GM21526 (cell line): ENCODE data around the gene HTT.
"Not testable (repeated sequence)": the region's sequence is repeated elsewhere in the genome, so short reads cannot be mapped to it uniquely, and the experiment has no call there.

Source experiments
- ATAC-seq: cut with Tn5 transposase; IDR thresholded peaks from one replicate; pipeline ENCODE4 v1.9.1; 2021; ENCODE audit warnings: moderate library complexity; ENCODE audit not compliant: unreplicated experiment, low FRiP score

HTT gene

DNA sequence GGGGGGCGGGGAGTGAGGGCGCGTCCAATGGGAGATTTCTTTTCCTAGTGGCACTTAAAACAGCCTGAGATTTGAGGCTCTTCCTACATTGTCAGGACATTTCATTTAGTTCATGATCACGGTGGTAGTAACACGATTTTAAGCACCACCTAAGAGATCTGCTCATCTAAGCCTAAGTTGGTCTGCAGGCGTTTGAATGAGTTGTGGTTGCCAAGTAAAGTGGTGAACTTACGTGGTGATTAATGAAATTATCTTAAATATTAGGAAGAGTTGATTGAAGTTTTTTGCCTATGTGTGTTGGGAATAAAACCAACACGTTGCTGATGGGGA lies 1.1 kb downstream of the HTT start:
- no peak for ATAC-seq

DNA sequence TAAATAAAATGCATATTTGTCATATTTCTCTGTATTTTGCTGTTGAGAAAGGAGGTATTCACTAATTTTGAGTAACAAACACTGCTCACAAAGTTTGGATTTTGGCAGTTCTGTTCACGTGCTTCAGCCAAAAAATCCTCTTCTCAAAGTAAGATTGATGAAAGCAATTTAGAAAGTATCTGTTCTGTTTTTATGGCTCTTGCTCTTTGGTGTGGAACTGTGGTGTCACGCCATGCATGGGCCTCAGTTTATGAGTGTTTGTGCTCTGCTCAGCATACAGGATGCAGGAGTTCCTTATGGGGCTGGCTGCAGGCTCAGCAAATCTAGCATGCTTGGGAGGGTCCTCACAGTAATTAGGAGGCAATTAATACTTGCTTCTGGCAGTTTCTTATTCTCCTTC lies 3.3 kb downstream of the HTT start:
- ATAC-seq = peak; percentile 32

DNA sequence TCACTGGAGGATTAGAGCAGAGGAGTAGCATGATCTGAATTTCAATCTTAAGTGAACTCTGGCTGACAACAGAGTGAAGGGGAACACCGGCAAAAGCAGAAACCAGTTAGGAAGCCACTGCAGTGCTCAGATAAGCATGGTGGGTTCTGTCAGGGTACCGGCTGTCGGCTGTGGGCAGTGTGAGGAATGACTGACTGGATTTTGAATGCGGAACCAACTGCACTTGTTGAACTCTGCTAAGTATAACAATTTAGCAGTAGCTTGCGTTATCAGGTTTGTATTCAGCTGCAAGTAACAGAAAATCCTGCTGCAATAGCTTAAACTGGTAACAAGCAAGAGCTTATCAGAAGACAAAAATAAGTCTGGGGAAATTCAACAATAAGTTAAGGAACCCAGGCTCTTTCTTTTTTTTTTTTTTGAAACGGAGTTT lies 5.2 kb downstream of the HTT start:
- ATAC-seq = no peak

DNA sequence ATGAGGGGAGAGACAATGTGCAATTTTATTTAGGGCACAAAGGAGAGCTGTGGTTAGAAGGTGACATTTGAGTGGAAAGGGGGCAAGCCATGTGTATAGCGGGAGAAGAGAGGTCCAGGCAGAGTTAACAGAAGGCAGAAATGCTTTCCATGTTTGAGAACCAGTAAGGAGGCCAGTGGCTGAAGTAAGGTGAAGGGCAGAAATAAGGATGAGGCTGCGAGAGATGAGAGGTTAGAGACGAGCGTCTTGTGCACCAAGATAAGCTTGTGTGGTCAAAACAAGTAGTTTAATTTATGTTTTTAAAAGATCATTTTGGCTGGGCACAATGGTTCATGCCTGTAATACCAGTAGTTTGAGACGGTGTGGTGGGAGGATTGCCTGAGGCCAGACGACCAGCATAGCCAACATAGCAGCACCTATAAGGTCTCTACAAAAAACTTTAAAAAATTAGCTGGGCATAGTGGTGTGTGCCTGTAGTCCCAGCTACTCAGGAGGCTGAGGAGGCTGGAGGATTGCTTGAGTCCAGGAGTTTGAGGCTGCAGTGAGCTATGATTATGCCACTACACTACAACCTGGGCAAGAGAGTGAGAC lies 8.5 kb downstream of the HTT start:
- ATAC-seq = no peak

DNA sequence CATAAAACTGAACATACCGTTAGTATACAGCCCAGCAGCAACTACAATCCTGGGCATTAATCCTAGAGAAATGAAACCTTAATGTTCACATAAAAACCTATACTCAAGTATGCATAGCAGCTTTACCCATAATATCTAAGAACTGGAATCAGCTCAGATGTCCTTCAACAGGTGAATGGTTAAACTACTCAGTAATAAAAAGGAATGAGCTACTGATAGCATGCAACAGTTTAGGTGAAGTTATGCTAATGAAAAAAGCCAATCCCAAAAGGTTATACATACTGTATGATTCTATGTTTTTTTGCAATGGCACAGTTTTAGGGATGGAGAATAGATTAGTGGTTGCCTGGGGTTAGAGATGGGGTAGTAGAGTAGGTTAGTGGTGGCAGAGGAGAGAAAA lies 9.3 kb downstream of the HTT start:
- no peak for ATAC-seq

DNA sequence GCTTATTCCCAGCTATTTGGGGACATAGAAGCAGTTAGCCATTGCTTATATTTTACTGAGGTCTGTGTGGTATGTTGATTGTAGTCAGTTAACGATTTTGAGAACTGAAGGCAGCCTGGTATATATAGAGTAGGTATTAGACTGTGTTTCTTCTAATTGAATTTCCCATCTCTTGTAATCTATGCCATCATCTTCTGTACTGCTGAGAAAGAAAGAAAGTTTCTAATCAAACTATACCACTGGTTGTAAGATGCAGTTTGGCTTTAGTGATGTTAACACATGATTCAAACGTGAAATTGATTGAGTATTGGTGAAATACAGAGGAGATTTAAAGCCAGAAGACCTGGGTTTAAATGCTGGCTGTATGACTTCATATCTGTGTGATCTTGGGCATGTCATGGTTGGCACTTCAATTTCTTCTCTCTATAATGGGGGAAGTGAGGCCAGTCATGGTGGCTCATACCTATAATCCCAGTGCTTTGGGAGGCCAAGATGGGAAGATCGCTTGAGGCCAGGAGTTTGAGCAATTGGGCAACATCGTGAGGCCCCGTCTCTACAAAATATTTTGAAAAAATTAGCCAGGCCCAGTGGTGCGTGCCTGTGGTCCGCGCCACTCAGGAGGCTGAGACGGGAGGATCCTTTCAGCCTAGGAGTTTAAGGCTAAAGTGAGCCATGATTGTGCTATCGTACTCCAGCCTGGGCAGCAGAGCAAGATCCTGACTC lies 11.6 kb downstream of the HTT start:
- no peak for ATAC-seq

DNA sequence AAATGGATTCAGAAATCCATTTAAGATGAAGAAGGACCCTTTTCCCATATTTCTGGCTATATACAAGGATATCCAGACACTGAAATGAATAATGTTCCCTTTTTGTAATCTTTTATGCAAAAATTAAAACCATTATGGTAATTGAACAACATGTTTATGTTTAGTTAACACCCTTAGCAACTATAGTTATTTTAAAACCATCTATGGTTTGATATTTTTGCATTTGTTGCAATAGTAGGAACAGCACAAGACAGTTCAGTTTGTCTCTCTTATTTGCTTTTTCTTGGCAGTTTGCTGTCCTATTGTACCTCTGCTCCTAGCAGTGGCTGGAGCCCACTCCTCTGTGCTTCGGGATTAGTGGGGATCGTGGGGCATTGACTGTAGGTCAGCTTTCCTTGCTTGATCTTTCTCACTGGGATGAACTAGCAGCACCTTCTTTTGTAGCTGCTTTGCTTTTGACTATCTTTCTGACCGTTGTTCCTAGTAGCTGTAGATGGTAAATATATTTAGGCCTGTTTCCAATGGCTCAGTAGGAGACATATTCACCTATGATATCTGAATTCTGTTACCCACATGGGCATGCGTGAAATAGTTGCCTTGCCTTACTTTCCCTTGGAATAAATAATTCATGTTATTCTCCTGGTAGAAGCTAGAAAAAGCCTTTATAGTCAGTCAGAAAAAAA lies 12.8 kb downstream of the HTT start:
- ATAC-seq = no peak

DNA sequence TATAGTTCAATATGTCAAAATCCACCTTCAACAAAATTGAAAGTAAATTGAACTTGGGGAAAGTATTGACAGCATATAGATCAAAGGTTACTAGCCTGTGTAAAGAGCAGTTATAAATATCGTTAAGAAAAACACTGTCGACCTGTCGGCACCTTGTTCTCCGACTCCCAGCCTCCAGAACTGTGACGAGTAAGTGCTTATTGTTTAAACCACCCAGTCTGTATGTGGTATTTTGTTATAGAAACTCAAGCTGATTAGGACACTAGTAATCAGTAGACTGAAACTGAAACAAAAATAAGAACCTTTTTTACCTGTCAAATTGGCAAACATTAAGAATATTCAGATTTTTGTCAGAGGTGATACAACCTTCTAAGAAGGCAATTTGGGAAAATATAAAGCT lies 17.0 kb downstream of the HTT start:
- ATAC-seq = no peak

DNA sequence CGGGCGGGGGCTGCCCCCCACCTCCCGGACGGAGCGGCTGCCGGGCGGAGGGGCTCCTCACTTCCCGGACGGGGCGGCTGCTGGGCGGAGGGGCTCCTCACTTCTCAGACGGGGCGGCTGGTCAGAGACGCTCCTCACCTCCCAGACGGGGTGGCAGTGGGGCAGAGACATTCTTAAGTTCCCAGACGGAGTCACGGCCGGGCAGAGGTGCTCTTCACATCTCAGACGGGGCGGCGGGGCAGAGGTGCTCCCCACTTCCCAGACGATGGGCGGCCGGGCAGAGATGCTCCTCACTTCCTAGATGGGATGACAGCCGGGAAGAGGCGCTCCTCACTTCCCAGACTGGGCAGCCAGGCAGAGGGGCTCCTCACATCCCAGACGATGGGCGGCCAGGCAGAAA lies 20.2 kb downstream of the HTT start:
- ATAC-seq = not testable (repeated sequence)

DNA sequence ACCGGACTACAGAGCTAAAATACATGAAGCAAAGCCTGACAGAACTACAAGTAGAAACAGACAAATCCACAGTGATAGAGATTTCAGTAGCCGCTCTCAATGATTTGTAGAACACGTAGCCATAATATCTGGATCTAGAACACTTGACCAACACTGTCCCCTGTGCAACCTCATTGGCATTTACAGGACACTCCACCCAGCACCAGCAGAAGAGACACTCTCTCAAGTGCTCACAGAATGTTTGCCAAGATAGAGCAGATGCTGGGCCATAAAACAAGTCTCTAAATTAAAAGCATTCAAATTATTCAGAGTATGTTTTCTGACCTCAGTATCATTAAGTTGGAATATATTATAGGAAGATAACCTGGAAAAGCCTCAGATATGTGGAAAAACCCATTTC lies 21.7 kb downstream of the HTT start:
- ATAC-seq = no peak

DNA sequence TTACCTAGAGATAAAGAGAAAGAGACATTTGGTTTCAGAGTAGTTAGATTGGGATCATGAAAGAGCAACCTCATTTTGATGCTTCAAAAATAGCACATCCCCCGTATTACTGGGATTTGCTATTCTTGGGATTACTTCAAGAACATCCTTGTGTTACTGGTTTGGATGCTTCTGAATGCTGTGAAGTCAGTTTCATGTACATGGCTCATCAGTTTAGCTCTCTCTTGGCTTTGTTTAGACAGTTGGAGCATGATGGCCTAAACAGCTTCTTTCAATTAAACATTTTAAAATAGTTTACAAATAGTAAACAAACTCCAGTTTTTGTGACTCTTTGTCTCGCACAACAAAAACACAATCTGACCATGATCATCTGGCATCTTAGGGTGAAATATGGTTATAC lies 23.9 kb downstream of the HTT start:
- no peak for ATAC-seq

DNA sequence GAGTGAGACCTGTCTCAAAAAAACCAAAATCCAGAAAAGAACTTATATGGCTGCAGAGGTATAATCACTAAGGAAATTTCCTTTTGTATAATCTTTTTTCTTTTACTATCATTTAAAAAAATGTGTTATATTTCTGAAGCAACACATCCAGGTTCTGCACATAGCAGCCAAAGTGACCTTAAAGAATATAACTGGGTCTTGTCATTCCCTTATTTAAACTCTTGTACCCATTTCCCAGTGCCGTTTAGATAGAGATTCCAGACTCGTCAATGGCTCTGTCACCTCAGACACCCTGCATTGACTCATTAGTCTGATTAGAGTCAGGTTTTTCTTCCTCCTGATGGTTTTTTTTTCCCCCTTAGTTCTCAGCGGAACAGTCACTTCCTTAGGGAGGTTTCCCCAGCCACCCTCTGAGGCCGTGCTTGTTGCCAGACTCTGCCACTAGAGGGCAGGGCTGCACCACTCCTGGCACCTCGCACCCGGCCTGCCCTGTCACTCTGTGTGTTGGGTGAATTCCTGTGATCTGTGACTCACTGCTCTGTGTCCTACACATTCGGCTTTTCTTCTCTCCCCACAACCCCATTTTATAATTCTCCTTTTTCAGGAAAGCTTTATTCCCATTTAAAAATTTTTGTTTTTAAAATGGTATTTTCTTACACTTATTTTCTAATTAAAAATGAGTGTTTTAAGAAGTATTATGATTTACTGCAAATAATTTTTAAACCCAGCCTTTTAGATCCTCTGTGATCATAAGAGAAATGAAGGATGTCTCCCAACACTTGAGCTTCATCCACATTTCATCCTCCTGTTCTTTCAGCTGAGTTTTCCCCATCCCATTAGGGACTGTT lies 32.1 kb downstream of the HTT start:
- ATAC-seq = peak; percentile 86

DNA sequence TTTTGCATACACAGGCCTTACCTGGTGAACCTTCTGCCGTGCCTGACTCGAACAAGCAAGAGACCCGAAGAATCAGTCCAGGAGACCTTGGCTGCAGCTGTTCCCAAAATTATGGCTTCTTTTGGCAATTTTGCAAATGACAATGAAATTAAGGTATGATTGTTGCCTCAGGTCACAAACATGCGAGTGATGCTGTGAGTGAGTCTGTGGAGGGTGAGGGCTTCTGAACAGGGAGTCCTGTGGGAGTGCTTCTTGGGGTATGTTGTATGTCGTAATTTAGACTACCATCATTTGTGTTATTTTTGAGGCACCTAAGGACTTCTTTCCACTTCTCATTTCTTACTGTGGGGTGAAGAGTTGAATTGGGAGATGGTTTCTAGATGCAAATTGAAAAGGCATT lies 32.8 kb downstream of the HTT start:
- no peak for ATAC-seq

DNA sequence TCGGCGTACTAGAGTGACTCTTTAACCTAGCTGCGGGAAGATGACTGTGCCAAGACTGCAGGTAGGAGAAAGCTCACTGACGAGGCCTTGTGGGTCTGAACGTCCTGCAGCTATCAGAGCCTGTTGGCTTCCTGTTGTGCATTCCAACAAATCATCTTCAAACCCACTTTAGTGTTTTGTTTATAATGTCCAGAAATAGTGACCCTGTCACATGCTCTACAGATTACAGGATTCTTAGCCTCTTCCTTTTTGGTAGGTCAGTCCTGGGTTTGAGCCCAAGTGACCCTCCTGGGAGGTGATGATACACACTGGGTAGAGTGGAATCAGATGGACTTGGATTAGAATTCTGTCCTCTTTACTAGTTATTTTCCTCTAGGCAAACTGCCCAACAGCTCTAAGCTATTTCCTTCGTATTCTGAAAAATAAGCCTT lies 33.2 kb downstream of the HTT start:
- no peak for ATAC-seq

DNA sequence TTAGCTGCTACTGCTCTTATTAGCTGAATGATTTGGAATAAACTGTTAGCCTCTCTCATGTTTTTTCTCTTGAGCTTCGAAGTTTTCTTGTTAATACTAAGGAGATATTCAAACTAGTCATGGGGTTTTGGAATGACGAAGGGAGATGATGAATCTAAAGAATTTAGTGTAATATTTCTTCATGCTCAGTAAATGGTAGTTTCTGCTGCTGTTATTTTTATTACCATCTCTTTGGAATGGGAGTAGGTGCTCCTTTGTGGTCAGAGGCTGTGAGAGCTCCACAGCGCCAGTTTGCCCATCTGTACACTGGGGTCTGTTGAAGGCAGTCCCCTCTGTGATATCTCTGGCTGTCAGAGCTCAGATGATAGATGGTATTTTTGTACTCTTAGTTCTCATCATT lies 33.7 kb downstream of the HTT start:
- ATAC-seq = no peak

DNA sequence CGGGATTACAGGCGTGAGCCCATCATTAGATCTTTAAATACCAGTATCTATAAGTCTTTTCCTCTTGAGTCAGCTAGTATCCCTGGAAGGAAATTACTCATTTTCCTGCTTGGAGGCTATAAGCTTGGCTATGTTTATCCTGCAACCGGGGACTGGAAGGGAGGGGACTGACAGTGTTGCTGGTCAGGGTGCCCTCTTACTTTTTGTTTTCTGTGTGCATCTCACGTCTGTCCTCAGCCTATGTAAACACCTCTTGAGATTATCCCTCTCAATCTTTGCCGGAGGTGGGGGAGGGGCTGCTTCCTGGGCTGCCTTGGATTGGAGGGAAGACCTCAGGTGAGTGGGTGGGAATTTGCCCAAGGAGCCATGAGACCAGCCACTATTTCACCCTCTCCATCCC lies 37.0 kb downstream of the HTT start:
- no peak for ATAC-seq

DNA sequence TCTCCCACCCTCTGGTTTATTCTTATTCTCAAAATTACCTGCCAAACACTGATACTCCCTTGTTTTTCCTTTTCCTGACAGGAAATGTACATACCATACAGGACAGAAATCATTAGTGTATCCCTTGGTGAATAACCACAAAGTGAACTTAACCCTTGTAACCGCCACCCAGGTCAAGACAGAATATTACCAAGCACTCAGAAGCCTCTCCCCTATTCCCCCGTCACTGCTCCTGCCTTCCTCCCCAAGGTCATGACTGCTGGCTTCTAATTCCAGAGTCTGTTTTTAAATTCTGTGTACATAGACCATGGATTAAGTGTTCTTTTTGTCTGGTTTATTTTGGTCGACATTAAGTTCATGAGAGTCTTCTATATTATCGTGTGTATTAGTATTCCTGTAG lies 37.7 kb downstream of the HTT start:
- no peak for ATAC-seq

DNA sequence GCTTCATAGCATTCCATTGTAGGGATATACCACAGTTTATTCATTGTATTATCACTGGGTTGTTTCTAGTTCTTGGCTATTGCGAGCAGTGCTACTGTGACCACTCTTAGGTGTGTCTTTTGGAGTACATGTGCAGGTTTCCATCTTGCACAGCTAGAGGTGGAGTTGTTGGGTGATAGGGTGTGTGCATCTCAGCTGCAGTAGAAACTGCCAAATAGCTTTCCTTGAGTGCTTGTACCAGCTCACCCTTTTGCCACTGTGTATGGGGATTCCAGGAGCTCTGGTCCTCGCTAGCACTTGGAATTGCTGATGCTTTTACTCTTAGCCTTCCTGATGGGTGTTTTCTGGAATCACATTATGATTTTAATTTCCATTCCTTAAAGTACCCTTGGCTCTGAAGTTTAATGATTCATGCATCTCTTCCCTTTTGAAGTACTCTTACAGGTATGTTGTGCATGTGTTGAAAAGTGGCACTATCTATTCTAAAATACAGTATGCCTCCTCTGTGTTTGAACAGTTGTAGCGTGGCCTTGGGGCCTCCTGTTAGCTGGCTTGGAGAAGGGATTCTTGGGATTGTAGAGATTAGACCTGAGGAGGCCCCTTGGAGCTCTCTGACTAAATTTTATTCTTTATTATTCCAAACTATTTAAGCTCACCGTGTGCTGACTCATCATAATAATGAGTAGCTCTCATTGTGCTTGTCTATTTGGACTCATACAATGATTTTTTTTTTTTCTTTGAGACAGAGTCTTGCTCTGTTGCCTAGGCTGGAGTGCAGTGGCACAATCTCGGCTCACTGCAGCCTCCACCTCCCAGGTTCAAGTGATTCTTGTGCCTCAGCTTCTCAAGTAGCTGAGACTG lies 38.4 kb downstream of the HTT start:
- no peak for ATAC-seq

DNA sequence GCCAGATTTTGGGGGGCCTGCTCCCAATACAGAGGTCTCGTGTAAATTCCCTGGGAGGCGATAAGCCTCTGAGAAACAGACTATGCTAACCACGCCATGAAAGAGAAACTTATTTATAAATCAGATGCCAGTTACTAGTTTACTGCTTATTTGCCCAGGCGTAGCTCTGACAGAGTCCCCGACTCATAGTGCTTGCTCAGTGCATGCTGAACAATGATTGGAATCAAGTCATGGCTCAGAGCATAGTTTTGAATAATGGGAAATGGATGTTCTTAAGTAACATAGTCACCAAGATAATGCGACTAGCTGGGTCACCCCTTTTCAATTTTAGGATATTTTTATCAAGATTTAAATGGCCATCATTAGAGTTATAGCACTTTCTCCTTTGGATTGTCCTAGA lies 39.9 kb downstream of the HTT start:
- ATAC-seq = no peak

DNA sequence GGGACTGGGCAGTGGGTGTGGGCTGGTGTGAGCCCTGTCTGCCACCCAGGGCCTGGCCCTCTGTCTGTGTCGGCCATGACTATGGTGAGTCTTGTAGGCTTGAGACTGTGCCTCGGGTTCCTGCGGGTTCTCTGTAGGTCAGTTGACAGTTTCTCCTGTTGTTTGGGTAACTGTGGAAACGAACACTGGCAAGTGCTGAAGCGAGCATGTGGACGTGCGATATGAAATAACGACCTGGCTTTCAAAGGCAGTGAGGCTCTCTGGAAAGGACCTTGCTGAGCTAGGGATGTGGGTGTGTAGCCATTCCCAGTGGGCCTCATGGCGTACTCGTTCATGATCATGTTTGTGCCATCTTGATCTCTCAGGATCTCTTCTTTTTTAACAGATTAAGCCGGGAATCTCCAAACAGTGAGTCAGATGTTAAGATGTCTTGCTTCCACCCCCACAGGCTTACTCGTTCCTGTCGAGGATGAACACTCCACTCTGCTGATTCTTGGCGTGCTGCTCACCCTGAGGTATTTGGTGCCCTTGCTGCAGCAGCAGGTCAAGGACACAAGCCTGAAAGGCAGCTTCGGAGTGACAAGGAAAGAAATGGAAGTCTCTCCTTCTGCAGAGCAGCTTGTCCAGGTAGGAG lies 41.3 kb downstream of the HTT start:
- no peak for ATAC-seq
